HepG2 (cell line): Measurements from ENCODE around the gene RRP12. TPM values are rescaled to one million over a fixed set of nuclear protein-coding genes. Genes with fewer than 3 reads are reported as not detected.
A peak's percentile ranks its signal among the peaks of the same experiment; 100 is the strongest.

Experiments used
- ATAC-seq: fragments of 200-7000 bp; cut with Tn5 transposase; 3 replicates; pipeline ENCODE4 v1.9.1; 2020; ENCODE audit warnings: mild to moderate bottlenecking, moderate library complexity
- BruUV-seq: library from RNA; stranded (reverse); fragments of 400-500 nt; replicated peaks from 2 replicates; lab custom pipeline; 2021; lab: Mats Ljungman, UMichigan
- CTCF ChIA-PET: fragments of 300-600 bp; formaldehyde crosslinking; extraction: SDS; loops from one replicate; lab custom pipeline; 2021; ENCODE audit warnings: low total read pairs, inconsistent platforms, low intra/inter-chr PET ratio; lab: Yijun Ruan, JAX
- POLR2A ChIA-PET: fragments of 350-600 bp; sonication (Branson Sonifier 250); formaldehyde crosslinking; loops from one replicate; lab custom pipeline; 2020; ENCODE audit warnings: antibody characterized with exemption, inconsistent platforms; lab: Yijun Ruan, JAX
- DNase-seq: peaks from one replicate; pipeline ENCODE4 v3.0.0-alpha.2; 2015; ENCODE audit warnings: low spot score
- FAIRE-seq: peaks from 3 replicates; lab custom pipeline; 2011; peaks lifted over from hg19 to GRCh38; lab: Jason Lieb, UNC
- H2AFZ ChIP-seq: one replicate; pipeline ENCODE4 v1.6.1; 2011; ENCODE audit warnings: low read length, inconsistent platforms
- H3K27ac ChIP-seq: fragments of 300-600 bp; 3 replicates; pipeline ENCODE4 v1.8.0; 2011; ENCODE audit warnings: mixed run types, mild to moderate bottlenecking, mixed read lengths, low read length, inconsistent platforms; ENCODE audit not compliant: insufficient read depth; ENCODE audit errors: extremely low read length
- H3K27me3 ChIP-seq, 2 experiments: fragments of 200-600 bp in 1 of 2; 2 replicates in 1 of 2; 3 replicates in 1 of 2; pipeline versions ENCODE4 v1.6.0 to v1.8.0; 2011; ENCODE audit warnings: low read length in 2 of 2, mild to moderate bottlenecking in 2 of 2, moderate library complexity in 2 of 2, inconsistent platforms in 1 of 2; ENCODE audit not compliant: insufficient read depth in 2 of 2, control insufficient read depth in 1 of 2
- H3K36me3 ChIP-seq, 2 experiments: fragments of 200-600 bp in 1 of 2; replicated peaks in 1 of 2; 2 replicates in 1 of 2; 3 replicates in 1 of 2; pipeline versions ENCODE4 v1.5.1 to v1.8.0; 2011; ENCODE audit warnings: low read length in 2 of 2, inconsistent platforms in 1 of 2; ENCODE audit not compliant: insufficient read depth in 2 of 2, control insufficient read depth in 1 of 2
- H3K4me1 ChIP-seq: 2 replicates; pipeline ENCODE4 v1.5.1; 2012; ENCODE audit warnings: low read length, inconsistent platforms; ENCODE audit not compliant: insufficient read depth
- H3K4me2 ChIP-seq: 2 replicates; pipeline ENCODE4 v1.6.0; 2011; ENCODE audit warnings: low read depth, low read length, inconsistent platforms
- H3K4me3 ChIP-seq, 3 experiments: fragments of 200-600 bp in 1 of 3; sonication (generic), shearing (Covaris generic) in 1 of 3; replicated peaks in 1 of 3; 2 replicates each; pipeline ENCODE4 v1.5.1; 2011 to 2016; ENCODE audit warnings: low read length in 3 of 3, inconsistent platforms in 2 of 3, low read depth in 2 of 3, mild to moderate bottlenecking in 2 of 3, control low read depth in 1 of 3, mixed read lengths in 1 of 3; ENCODE audit not compliant: insufficient read depth in 1 of 3
- H3K79me2 ChIP-seq: one replicate; pipeline ENCODE4 v1.6.1; 2011; ENCODE audit warnings: low read length, inconsistent platforms; ENCODE audit not compliant: insufficient read depth
- H3K9ac ChIP-seq: 2 replicates; pipeline ENCODE4 v1.6.0; 2011; ENCODE audit warnings: mild to moderate bottlenecking, low read depth, low read length, inconsistent platforms; ENCODE audit not compliant: insufficient read depth
- H3K9me3 ChIP-seq: 2 replicates; pipeline ENCODE4 v1.5.1; 2012; ENCODE audit warnings: mild to moderate bottlenecking, low read length
- H4K20me1 ChIP-seq: 2 replicates; pipeline ENCODE4 v1.6.0; 2011; ENCODE audit warnings: inconsistent platforms, mild to moderate bottlenecking, low read length, moderate library complexity; ENCODE audit not compliant: insufficient read depth
- LCORL ChIP-seq, 2 experiments: fragments of 450-650 bp in 1 of 2; sonication (generic) in 1 of 2; formaldehyde crosslinking in 1 of 2; IDR thresholded peaks; 2 replicates each; pipeline versions ENCODE4 v1.5.0 to v1.6.1; 2017 to 2020; ENCODE audit warnings: antibody characterized with exemption in 1 of 2, missing genetic modification reagents in 1 of 2
- NFYC ChIP-seq: IDR thresholded peaks from 2 replicates; pipeline ENCODE4 v1.6.1; 2016; ENCODE audit warnings: missing genetic modification reagents, missing compliant biosample characterization
- ZC3H13 ChIP-seq: sonication (generic); formaldehyde crosslinking; IDR thresholded peaks from 2 replicates; pipeline ENCODE4 v1.8.1; 2023; ENCODE audit warnings: mild to moderate bottlenecking, missing genetic modification reagents, moderate library complexity
- WGBS: methylation state at CpG from one replicate; pipeline ENCODE4 v1.1.6; 2017; ENCODE audit warnings: low lambda C conversion rate; 5-methylcytosine and 5-hydroxymethylcytosine counted together
- in situ Hi-C: cut with HindIII; loops from 2 replicates; pipeline ENCODE4 v1.10.0; 2017; ENCODE audit warnings: low pct_unique_long_range_greater_than_20kb; ENCODE audit not compliant: extremely low pct_ligation_motif_present
- intact Hi-C: fragments of 100-400 bp; cut with micrococcal nuclease; formaldehyde crosslinking; loops from one replicate; pipeline ENCODE4 v1.10.0; 2022; ENCODE audit not compliant: unreplicated experiment
- polyA plus RNA-seq, 8 experiments: library from polyadenylated mRNA; depleted of rRNA in 3 of 8; stranded (reverse) in 7 of 8; unstranded in 1 of 8; fragments of >200 nt; fragmentation: Illumina TruSeq in 4 of 8; extraction: Trizol in 4 of 8; gene quantifications; 2 replicates each; pipeline versions ENCODE4 v1.2.1 to v1.2.3, GENCODE V29; 2011 to 2016; ENCODE audit warnings: low read depth in 4 of 8, missing spikeins in 1 of 8, mixed read lengths in 1 of 8; ENCODE audit not compliant: insufficient read depth in 1 of 8
- total RNA-seq, 5 experiments: library from RNA; depleted of rRNA; stranded (reverse); fragments of >200 nt; fragmentation: Illumina TruSeq; extraction: Trizol; gene quantifications; 2 replicates each; pipeline ENCODE4 v1.2.3, GENCODE V29; 2016; ENCODE audit warnings: low read depth in 1 of 5
- TF ChIP-seq, protein P1 (sequence below): sonication (generic); formaldehyde crosslinking; IDR thresholded peaks from 2 replicates; pipeline ENCODE4 v1.4.0; 2020; ENCODE audit warnings: mild to moderate bottlenecking, missing genetic modification reagents

The RRP12 gene
- total and polyA plus RNA-seq, 2 of the 13 experiments (the other 11 are each of a cell fraction or from before 2014, with no cell fraction given): 13.2 to 39.4 TPM

DNA sequence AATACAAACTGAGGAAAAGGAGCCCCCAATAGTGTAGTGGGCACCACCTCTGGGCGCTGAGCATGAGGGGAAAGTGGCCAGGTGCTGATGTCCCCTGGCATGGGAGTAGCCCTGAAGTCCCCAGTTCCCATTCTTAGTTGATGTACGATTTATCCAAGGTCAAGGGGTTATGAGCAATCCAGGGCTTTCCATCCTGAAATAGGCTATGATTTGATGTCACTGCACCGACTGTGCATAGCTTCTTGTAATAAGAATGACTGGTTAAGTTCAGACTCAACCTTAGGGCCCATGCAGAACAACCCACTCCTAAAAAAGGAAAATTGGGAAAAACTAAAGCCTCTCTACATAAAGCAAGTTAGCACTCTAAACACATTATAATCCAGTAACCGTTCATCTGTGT is 77.6 kb downstream of the RRP12 start:
- ChIA-PET CTCF (no interaction called here), POLR2A (no interaction called here)
- no peaks in the 10 kb centered on the region for H3K79me2 ChIP-seq
- no peak overlapping the region for H3K9ac ChIP-seq
- H2AFZ ChIP-seq: no peak overlapping the region
- in situ Hi-C loops (no loop called here), intact Hi-C loops (no loop called here)
- no peak for DNase-seq
- H3K4me2 ChIP-seq: no peak overlapping the region
- no TSS peak for BruUV-seq
- no peaks in the 10 kb centered on the region for H4K20me1 ChIP-seq
- ATAC-seq: no peak
- no peak overlapping the region for H3K4me3 ChIP-seq
- no peak overlapping the region for H3K27ac ChIP-seq
- no peaks in the 10 kb centered on the region for H3K9me3 ChIP-seq
- no peaks in the 10 kb centered on the region for H3K36me3 ChIP-seq
- H3K27me3 ChIP-seq: no peaks in the 10 kb centered on the region; a peak in 1 of 5 replicates
- peaks cover 63% of the 10 kb centered on the region for H3K4me1 ChIP-seq
- TF ChIP-seq LCORL (IDR thresholded peaks at IDR 0.05) (no peak), LCORL (CRISPR knock-in tag; IDR thresholded peaks at IDR 0.05) (no peak), NFYC (CRISPR knock-in tag) (no peak)
- TF ChIP-seq, all 625 proteins: peak for 0
- WGBS: 93% methylated on average over 4 of the region's 4 CpGs
- no peak for FAIRE-seq

DNA sequence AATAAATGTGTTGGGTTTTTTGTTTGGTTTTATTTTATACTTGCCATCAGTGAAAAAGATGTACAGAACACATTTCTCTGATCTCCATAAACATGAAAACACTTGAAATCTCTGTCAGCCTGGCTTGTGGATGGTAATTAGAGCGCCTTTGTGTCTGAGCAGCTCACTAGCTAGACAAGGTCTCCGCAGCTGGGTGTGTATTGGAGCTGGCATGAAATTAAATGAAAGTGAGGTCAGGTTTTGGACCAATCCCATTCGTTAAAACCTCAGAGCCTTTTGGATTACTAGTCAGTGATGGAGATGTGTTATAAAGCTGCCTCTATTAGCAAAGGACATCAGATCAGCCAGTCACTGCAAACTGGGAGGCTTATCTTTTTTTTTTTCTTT is 79.3 kb downstream of the RRP12 start:
- in situ Hi-C loops: no loop called here
- WGBS: 95% methylated on average over 3 of the region's 3 CpGs
- TF ChIP-seq, protein P1, sequence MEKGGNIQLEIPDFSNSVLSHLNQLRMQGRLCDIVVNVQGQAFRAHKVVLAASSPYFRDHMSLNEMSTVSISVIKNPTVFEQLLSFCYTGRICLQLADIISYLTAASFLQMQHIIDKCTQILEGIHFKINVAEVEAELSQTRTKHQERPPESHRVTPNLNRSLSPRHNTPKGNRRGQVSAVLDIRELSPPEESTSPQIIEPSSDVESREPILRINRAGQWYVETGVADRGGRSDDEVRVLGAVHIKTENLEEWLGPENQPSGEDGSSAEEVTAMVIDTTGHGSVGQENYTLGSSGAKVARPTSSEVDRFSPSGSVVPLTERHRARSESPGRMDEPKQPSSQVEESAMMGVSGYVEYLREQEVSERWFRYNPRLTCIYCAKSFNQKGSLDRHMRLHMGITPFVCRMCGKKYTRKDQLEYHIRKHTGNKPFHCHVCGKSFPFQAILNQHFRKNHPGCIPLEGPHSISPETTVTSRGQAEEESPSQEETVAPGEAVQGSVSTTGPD (CRISPR knock-in tag): no peak
- TF ChIP-seq ZC3H13 (CRISPR knock-in tag): 0 out of 2 replicates have a peak, but pooled peaks have one; percentile 41
- FAIRE-seq (no peak), ATAC-seq (no peak), DNase-seq (no peak)
- Histone ChIP-seq H2AFZ (no peak overlapping the region), H3K9me3 (no peaks in the 10 kb centered on the region), H3K4me3 (no peak overlapping the region), H3K4me2 (no peak overlapping the region), H3K4me1 (peaks cover 60% of the 10 kb centered on the region), H4K20me1 (no peaks in the 10 kb centered on the region), H3K9ac (no peak overlapping the region), H3K27ac (no peak overlapping the region), H3K36me3 (no peaks in the 10 kb centered on the region), H3K79me2 (no peaks in the 10 kb centered on the region), H3K27me3 (peaks cover 0 to 2% of the 10 kb centered on the region in 2 experiments; a peak in 2 of 5 replicates)
- CTCF ChIA-PET: no interaction called here
- intact Hi-C loops: no loop called here
- no TSS peak for BruUV-seq
- POLR2A ChIA-PET: interaction anchor here (0.6 to 0.8 kb wide), 2 partner anchors 10 to 38 kb away, joined by 3 to 4 read pairs; no protein-coding TSS in a partner anchor
